GM23248 (cell line): ENCODE measurements around the gene CCDC89.

ENCODE experiments used
- EZH2 ChIP-seq: fragments of 200-600 bp; sonication (generic); IDR thresholded peaks from 2 replicates; pipeline ENCODE4 v1.6.1; 2018; ENCODE audit warnings: antibody characterized with exemption, mild to moderate bottlenecking; ENCODE audit not compliant: insufficient read depth, poor library complexity, severe bottlenecking
- EZH2phosphoT487 ChIP-seq: fragments of 200-600 bp; sonication (generic); IDR thresholded peaks from 2 replicates; pipeline ENCODE4 v1.6.1; 2018; ENCODE audit warnings: antibody characterized with exemption, moderate library complexity, mild to moderate bottlenecking, low read depth; ENCODE audit not compliant: insufficient read depth

GRCh38 chr11:85643191-85643614, 42.8 kb downstream of the CCDC89 start:
- TF ChIP-seq EZH2, result no peak
- TF ChIP-seq EZH2phosphoT487, result no peak
